IMR-90 (cell line): ENCODE data around the gene SRSF4. TPM values are rescaled to one million over a fixed set of nuclear protein-coding genes. Genes with fewer than 3 reads are reported as not detected.
A peak's percentile ranks its signal among the peaks of the same experiment; 100 is the strongest.

ENCODE experiments used
- ATAC-seq: fragments of 200-7000 bp; cut with Tn5 transposase; 2 replicates; pipeline ENCODE4 v1.9.1; 2020; ENCODE audit warnings: low read depth, mild to moderate bottlenecking, moderate library complexity
- BruUV-seq: library from RNA; stranded (reverse); fragments of 400-500 nt; replicated peaks from 2 replicates; lab custom pipeline; 2021; lab: Mats Ljungman, UMichigan
- CTCF ChIA-PET: fragments of 300-600 bp; formaldehyde crosslinking; extraction: SDS; loops from one replicate; lab custom pipeline; 2021; ENCODE audit warnings: antibody characterized with exemption; lab: Yijun Ruan, JAX
- POLR2A ChIA-PET: fragments of 300-600 bp; sonication (Branson Sonifier 250); formaldehyde crosslinking; loops from one replicate; lab custom pipeline; 2022; ENCODE audit warnings: antibody characterized with exemption; ENCODE audit not compliant: unreplicated experiment; lab: Charles Lee
- DNase-seq: peaks from one replicate; pipeline ENCODE4 v3.0.0; 2013
- H2AFZ ChIP-seq: replicated peaks from 2 replicates; pipeline ENCODE3; 2013; ENCODE audit warnings: low read length, mild to moderate bottlenecking; ENCODE audit not compliant: poor library complexity
- H2AK5ac ChIP-seq: 2 replicates; pipeline ENCODE4 v1.6.1; 2013; ENCODE audit warnings: low read depth, low read length, inconsistent platforms
- H2AK9ac ChIP-seq: replicated peaks from 2 replicates; pipeline ENCODE3; 2013; ENCODE audit warnings: mild to moderate bottlenecking, low read depth, low read length, moderate library complexity; ENCODE audit not compliant: poor library complexity
- H2BK120ac ChIP-seq: 2 replicates; pipeline ENCODE4 v1.6.1; 2013; ENCODE audit warnings: low read depth, low read length, inconsistent platforms
- H2BK15ac ChIP-seq: 3 replicates; pipeline ENCODE4 v1.6.1; 2013; ENCODE audit warnings: low read depth, low read length, inconsistent platforms
- H2BK20ac ChIP-seq: 2 replicates; pipeline ENCODE4 v1.6.1; 2013; ENCODE audit warnings: low read depth, mild to moderate bottlenecking, inconsistent platforms, low read length, moderate library complexity
- H2BK5ac ChIP-seq: 2 replicates; pipeline ENCODE4 v1.6.1; 2013; ENCODE audit warnings: mild to moderate bottlenecking, low read depth, low read length, inconsistent platforms; ENCODE audit not compliant: poor library complexity, severe bottlenecking
- H3K14ac ChIP-seq: replicated peaks from 2 replicates; pipeline ENCODE4 v1.6.1; 2013; ENCODE audit warnings: low read depth, low read length, inconsistent platforms
- H3K18ac ChIP-seq: 2 replicates; pipeline ENCODE4 v1.6.1; 2013; ENCODE audit warnings: low read depth, low read length, control low read depth
- H3K23ac ChIP-seq: 2 replicates; pipeline ENCODE4 v1.6.1; 2013; ENCODE audit warnings: low read depth, low read length, inconsistent platforms
- H3K27ac ChIP-seq: 2 replicates; pipeline ENCODE4 v1.5.1; 2013; ENCODE audit warnings: mild to moderate bottlenecking, control low read depth, low read length; ENCODE audit not compliant: insufficient read depth
- H3K27me3 ChIP-seq: 2 replicates; pipeline ENCODE4 v1.6.1; 2013; ENCODE audit warnings: low read length; ENCODE audit not compliant: control insufficient read depth, insufficient read depth
- H3K36me3 ChIP-seq: 2 replicates; pipeline ENCODE4 v1.6.1; 2013; ENCODE audit warnings: low read length, mixed read lengths; ENCODE audit not compliant: control insufficient read depth, insufficient read depth
- H3K4ac ChIP-seq: 2 replicates; pipeline ENCODE4 v1.6.1; 2013; ENCODE audit warnings: low read depth, low read length, inconsistent platforms
- H3K4me1 ChIP-seq: 2 replicates; pipeline ENCODE4 v1.6.1; 2013; ENCODE audit warnings: low read length, mixed read lengths; ENCODE audit not compliant: control insufficient read depth, insufficient read depth
- H3K4me2 ChIP-seq: 2 replicates; pipeline ENCODE4 v1.6.1; 2013; ENCODE audit warnings: low read depth, mild to moderate bottlenecking, control low read depth, low read length, moderate library complexity
- H3K4me3 ChIP-seq: 2 replicates; pipeline ENCODE4 v1.5.1; 2013; ENCODE audit warnings: low read depth, mild to moderate bottlenecking, control low read depth, low read length, moderate library complexity; ENCODE audit not compliant: insufficient read depth
- H3K56ac ChIP-seq: 2 replicates; pipeline ENCODE4 v1.6.1; 2013; ENCODE audit warnings: low read length, inconsistent platforms; ENCODE audit not compliant: insufficient read depth; ENCODE audit errors: extremely low read depth
- H3K79me1 ChIP-seq, 2 experiments: 2 replicates each; pipeline ENCODE4 v1.6.1; 2013; ENCODE audit warnings: low read length in 2 of 2, inconsistent platforms in 1 of 2, low read depth in 1 of 2
- H3K9ac ChIP-seq: 2 replicates; pipeline ENCODE4 v1.6.1; 2013; ENCODE audit warnings: low read depth, low read length, control low read depth
- H3K9me1 ChIP-seq: 2 replicates; pipeline ENCODE4 v1.6.1; 2013; ENCODE audit warnings: low read length, inconsistent platforms; ENCODE audit not compliant: insufficient read depth
- H3K9me3 ChIP-seq: 2 replicates; pipeline ENCODE4 v1.6.1; 2013; ENCODE audit warnings: low read length; ENCODE audit not compliant: control insufficient read depth, insufficient read depth
- H4K20me1 ChIP-seq: 2 replicates; pipeline ENCODE4 v1.6.1; 2013; ENCODE audit warnings: low read length, inconsistent platforms; ENCODE audit not compliant: insufficient read depth
- H4K5ac ChIP-seq: 2 replicates; pipeline ENCODE4 v1.6.1; 2013; ENCODE audit warnings: mild to moderate bottlenecking, low read depth, low read length, control low read depth
- H4K8ac ChIP-seq, 2 experiments: 2 replicates each; pipeline ENCODE4 v1.6.1; 2013; ENCODE audit warnings: low read depth in 2 of 2, low read length in 2 of 2, control low read depth in 1 of 2, inconsistent platforms in 1 of 2
- H4K91ac ChIP-seq: 2 replicates; pipeline ENCODE4 v1.6.1; 2013; ENCODE audit warnings: low read depth, low read length, inconsistent platforms; ENCODE audit not compliant: insufficient read depth
- MAFK ChIP-seq: IDR thresholded peaks from 2 replicates; pipeline ENCODE4 v1.6.1; 2012; ENCODE audit warnings: low read depth, low read length, improper control_type of control experiment
- MXI1 ChIP-seq: IDR thresholded peaks from 2 replicates; pipeline ENCODE4 v1.6.1; 2012; ENCODE audit warnings: low read depth, mild to moderate bottlenecking, low read length, moderate library complexity, borderline replicate concordance
- RAD21 ChIP-seq: IDR thresholded peaks from 2 replicates; pipeline ENCODE4 v1.6.1; 2012; ENCODE audit warnings: low read length, improper control_type of control experiment
- WGBS, 2 experiments: methylation state at CpG; one replicate each; pipeline versions ENCODE4 v1.1.5 to v1.1.7; 2013; ENCODE audit warnings: missing lambda C conversion rate in 2 of 2; ENCODE audit not compliant: insufficient read length in 1 of 2; ENCODE audit errors: extremely low coverage in 2 of 2; 5-methylcytosine and 5-hydroxymethylcytosine counted together
- dilution Hi-C: fragments of 300-500 bp; cut with HindIII; formaldehyde crosslinking; loops from one replicate; pipeline ENCODE4 v1.14.3; 2018; ENCODE audit warnings: low sequenced_read_pairs; ENCODE audit not compliant: unreplicated experiment
- in situ Hi-C: fragments of 300-500 bp; cut with MboI; formaldehyde crosslinking; loops from 3 replicates; pipeline ENCODE4 v1.14.3; 2019; ENCODE audit warnings: low sequenced_read_pairs, inconsistent platforms, mixed read lengths
- intact Hi-C: fragments of 100-400 bp; cut with micrococcal nuclease; formaldehyde crosslinking; loops from 2 replicates; pipeline ENCODE4 v1.10.0; 2022
- polyA plus RNA-seq, 3 experiments: library from polyadenylated mRNA; depleted of rRNA; stranded (reverse); fragments of >200 nt; gene quantifications; 2 replicates each; pipeline ENCODE4 v1.2.3, GENCODE V29; 2012; ENCODE audit warnings: low replicate concordance in 1 of 3
- total RNA-seq: library from RNA; depleted of rRNA; stranded (reverse); fragments of >200 nt; gene quantifications from 2 replicates; pipeline ENCODE4 v1.2.3, GENCODE V29; 2012

Gene SRSF4
- total and polyA plus RNA-seq, 2 of the 4 experiments (the other 2 are of a cell fraction), result 20.8 to 48.5 TPM

- intact Hi-C loops (no loop called here), dilution Hi-C loops (no loop called here), in situ Hi-C loops (no loop called here)
- Histone ChIP-seq H3K9me3 (no peaks in the 10 kb centered on the region), H3K14ac (0 out of 2 replicates have a peak overlapping the region, but pooled peaks have one; percentile 36), H4K8ac (peak overlapping the region in 1 of 2 experiments; percentile 54; a peak in 1 of 4 replicates), H4K20me1 (peaks cover 32% of the 10 kb centered on the region), H3K56ac (no peak overlapping the region), H4K91ac (no peak overlapping the region), H3K4me1 (no peaks in the 10 kb centered on the region), H3K4me3 (no peak overlapping the region), H2BK15ac (no peak overlapping the region), H2BK20ac (no peak overlapping the region), H3K9ac (no peak overlapping the region), H2BK5ac (peak overlapping the region; percentile 5), H3K79me1 (peaks cover 34 to 64% of the 10 kb centered on the region in 2 experiments), H3K4ac (no peak overlapping the region), H2AK9ac (no peak overlapping the region), H3K23ac (peak overlapping the region; percentile 38), H3K4me2 (no peak overlapping the region), H2AFZ (no peak overlapping the region), H3K27me3 (no peaks in the 10 kb centered on the region), H2AK5ac (no peak overlapping the region), H4K5ac (no peak overlapping the region), H3K27ac (peak overlapping the region; percentile 3; the same call in 1 of the 2 replicates), H2BK120ac (no peak overlapping the region), H3K36me3 (peaks cover 64% of the 10 kb centered on the region), H3K9me1 (peaks cover 13% of the 10 kb centered on the region), H3K18ac (no peak overlapping the region)
- TF ChIP-seq RAD21 (no peak), MAFK (peak; percentile 53), MXI1 (no peak)
- ChIA-PET POLR2A (interaction anchor here (0.7 kb wide), 1 partner anchor 91 kb away, joined by 4 read pairs; no protein-coding TSS in a partner anchor), CTCF (interaction anchor here (0.6 kb wide), 1 partner anchor 1574 kb away, joined by 6 read pairs; no protein-coding TSS in a partner anchor)
- peak; percentile 42 for ATAC-seq
- peak; percentile 49 for DNase-seq
- no TSS peak for BruUV-seq
- no CpG with 5 or more reads among the region's 10 CpGs for WGBS, 2 experiments
Observed at GRCh38 chr1:29156543-29157268, 25.0 kb downstream of the SRSF4 start.
